NCI-H345 treated with DMSO at 0.1 percent for 48 hours (cell line): ENCODE results near the gene CEP120.
"Not testable (repeated sequence)": the region's sequence is repeated elsewhere in the genome, so short reads cannot be mapped to it uniquely, and the experiment has no call there.

ENCODE experiments used
- DNase-seq: peaks from one replicate; lab custom pipeline; 2025; ENCODE audit not compliant: unreplicated experiment; lab: John Stamatoyannopoulos, UW

The CEP120 gene

DNA sequence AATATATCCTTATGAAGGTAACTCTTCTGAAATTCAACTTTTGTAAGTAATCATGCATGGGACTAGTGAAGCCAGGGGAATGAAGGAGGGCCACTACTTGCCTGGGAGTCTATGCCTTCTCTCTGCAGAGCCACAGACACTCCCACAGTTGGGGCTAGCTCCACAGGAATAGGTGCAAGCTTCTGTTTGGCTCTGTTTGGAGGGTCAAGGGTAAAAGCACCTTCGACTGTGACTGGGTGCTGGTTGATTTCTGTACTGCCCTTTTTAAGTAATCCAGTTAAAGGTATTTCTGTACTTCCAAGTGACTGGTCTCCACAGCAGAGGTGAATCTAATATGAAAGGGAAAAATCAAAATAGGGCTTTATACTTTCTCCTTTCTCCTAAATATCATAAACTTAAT is 32.2 kb downstream of the CEP120 start:
- DNase-seq: no peak

DNA sequence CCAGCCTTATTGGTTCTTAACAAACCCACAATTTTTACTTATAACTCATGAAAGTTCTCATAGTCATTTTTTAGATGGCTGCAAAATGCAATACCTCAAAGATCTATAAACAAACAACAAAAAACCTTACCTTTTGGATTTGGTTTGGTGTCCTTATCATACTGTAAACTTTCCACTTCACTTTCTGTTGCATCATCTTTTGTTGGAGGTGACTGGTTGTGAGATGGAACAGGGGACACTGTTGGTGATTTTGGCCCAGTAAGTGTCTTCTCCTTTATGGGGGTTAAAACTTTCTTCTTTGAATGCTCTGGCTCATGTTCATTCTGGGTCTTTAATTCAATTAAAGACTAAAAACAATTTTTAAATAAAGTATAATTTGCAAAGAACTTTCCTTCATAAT is 33.4 kb downstream of the CEP120 start:
- DNase-seq: no peak

DNA sequence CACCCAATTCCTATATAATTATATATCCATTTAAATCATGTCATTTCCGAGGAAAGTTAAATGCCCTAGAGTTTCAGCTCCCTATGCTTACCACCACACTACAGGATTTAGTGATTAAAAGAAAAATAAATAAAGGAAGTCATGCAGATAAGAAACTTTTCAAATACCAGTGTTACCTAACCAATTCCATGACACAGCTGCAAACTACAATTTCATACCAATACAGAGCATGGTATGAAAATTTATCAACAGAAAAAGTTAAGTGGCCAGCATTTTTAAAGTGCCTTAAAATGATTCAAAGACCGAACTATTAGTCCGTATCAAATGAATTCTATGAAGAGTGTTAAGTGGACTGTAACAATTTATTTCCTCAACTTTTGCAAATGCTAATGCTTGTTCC is 35.9 kb downstream of the CEP120 start:
- no peak for DNase-seq

DNA sequence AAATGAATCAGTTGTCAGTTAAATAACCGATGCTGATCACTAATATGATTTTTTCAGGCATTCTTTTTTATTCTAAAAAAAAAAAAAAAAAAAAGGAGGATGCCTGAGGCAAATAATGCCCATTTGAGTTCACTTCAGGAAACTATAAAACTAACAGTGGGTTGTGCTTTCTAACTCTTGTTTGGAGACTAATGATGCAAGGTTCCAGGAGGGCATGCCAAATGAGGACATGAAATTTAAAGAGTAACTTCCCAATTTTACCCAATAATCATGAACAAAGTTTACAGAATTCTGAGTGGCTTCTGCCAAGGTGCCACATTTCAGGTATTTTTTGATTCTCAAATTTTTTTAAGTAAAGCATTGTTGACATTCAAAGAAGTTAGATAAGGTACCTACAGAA is 41.0 kb downstream of the CEP120 start:
- DNase-seq: no peak

DNA sequence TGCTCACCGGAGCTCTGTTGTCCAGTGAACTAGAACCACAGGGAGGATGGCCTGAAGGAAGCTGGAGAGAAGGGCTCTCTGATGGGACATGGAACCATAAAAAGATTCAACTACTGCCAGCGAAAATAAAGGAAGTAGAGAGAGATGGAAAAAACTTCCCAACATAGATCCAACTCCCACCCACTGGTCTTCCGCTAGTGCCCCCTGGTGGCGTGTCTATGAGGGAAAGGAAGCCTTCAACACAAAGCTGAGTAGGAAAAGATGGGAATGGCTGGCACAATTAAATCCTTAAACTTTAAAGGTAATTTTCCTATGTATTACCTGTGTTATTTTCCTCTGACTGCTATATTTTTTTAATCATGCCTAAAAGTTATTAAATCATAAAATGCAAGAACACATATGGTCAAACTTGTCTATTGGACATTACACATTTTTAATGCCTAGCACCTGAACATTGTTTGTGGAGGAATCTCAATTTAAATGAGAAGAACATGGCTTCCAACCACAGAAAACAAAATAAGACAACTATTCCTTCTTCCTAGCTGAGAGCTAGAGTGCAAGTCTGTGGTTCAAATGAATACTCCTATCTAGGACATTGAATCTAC is 51.5 kb downstream of the CEP120 start:
- DNase-seq: no peak

- DNase-seq: no peak
Measured at GRCh38 chr5:123369371-123369968, 53.7 kb downstream of the CEP120 start.

GRCh38 chr5:123367739-123368138 is 55.5 kb downstream of the CEP120 start:
- peak; percentile 13 for DNase-seq

GRCh38 chr5:123365156-123365555 is 58.0 kb downstream of the CEP120 start:
- DNase-seq: no peak

DNA sequence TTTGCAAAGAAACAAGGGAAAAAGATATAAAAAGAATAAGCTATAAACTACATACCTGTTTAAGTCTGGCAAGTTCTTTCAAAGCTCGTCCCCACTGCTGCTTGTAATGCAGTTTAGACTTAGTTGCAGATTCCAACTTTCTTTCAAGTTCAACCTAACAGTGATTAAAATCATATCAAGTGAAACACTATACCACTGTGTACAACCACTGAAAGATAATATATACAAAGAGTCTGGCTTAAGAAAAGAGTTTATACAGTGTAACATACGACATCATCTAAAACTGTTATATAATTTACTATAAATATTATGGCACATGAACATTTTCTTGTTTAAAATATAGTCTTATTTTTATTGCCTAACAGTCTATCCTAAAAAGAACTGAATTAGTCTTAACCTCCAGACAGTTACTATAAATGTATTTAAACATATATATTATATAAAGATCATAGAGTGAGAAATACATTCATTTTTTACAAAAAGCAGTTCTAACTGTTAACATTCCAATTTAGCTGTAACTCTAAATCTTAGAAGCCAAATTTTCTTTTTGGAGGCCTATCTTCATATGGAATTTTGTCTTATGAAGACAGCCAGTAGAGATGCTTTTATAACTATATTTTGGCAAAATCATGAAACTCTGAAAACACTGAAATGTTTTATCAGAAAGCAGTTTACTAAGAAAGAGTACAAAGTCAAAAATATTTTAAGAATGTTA is 58.6 kb downstream of the CEP120 start:
- no peak for DNase-seq

GRCh38 chr5:123360910-123361309 is 62.3 kb downstream of the CEP120 start:
- no peak for DNase-seq

DNA sequence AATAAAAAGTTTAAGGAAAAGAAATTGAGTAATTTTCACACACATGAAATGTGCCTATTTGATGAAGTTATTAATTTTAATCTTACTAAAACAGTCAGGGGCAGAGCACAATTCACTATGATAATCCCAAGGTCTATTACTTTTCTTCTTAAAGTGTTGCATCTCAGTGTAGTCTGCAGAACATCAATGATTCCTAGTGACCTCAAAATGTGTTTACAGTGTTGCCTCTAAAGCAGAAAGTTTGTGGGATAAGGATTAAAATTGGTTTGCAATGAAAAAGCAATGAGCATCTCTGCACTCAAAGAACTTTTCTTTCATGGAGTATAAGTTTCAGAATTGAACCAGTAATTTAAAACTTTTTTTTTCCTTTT is 63.0 kb downstream of the CEP120 start:
- no peak for DNase-seq

DNA sequence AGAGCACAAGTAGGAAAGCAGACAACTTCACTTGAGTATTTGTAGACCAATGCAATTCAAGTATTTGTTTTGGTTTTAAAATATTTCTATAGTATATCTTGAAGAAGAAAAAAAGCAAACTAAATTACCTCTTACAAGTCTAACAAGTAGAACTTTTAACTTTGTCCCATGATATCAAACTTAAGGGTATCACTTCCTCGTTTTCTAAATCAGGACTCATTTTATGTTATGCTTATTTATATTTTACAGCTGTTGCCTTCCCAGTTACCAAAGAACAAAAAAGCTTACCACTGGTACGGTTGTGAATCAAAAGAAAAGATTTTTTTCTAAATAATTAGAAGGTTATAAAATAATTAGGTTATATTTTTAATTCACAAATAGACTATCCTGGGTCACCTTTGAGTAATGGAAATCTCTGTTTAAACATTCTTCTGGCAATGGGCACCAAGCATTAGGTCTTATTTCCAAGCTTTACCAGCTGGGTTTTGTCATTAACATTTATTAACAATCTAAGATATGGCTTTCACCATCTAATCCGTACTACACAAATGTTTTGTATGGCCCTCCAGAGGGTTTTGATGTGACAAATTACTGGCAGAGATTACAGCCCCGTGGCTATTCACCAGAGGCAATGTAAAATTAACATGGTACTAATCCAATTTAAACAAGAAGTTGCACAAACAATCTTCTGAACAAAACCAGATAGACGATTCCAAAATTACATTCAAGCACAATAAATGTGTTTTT is 63.6 kb downstream of the CEP120 start:
- DNase-seq: no peak

DNA sequence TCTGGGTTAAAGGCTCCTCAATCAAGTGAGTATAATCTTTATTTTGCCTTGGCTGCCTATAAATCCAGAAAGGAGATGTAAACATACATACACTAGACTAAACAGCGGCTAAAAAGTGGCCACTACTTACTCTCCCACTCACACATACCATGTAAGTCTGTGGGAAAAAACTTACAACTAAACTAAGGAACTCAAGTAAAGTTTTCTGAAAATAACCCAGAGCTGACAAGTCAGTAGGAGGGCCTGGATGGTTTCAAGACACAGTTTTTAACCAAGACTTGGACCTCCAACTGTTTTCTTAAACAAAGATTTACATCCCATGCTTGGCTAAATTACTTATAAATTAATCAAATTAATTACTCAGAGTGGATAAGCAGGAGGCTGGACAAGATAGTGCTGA is 64.5 kb downstream of the CEP120 start:
- no peak for DNase-seq

DNA sequence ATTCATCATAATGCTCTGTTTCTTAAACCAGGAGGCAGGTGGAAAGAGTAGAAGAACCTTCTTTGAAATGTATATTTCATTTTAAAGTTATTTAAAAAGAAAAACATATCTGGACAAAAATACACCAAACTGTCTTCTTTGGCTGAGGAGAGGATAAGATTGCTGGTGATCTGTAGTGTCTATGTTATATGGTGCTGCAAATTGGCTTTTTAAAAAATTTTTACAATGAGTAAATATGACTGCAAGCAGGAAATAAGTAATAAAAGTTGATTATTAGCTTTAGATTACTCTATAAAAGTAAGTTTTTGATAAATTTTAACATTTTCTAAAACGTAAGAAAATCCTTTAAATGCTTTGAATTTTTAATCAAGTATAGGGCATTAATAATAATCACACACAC is 64.9 kb downstream of the CEP120 start:
- DNase-seq: no peak

GRCh38 chr5:123351820-123352219 is 71.4 kb downstream of the CEP120 start:
- DNase-seq: no peak

DNA sequence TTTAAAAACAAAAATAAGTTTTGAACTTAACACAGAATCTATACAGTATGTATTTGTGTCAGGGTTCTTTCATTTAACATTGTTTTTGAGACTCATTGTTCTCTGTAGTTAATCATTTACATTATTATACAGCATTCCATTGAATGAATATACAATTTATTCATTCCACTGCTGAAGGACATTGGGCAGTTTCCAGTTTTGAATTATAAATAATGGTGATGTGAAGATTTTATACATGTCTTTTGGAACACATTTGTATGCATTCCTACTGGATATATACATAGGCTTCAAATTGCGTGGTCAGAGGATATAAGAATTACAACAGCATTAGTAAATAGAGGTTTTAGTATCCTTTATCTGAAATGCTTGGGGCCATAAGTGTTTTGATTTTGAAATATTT is 72.0 kb downstream of the CEP120 start:
- DNase-seq: no peak

DNA sequence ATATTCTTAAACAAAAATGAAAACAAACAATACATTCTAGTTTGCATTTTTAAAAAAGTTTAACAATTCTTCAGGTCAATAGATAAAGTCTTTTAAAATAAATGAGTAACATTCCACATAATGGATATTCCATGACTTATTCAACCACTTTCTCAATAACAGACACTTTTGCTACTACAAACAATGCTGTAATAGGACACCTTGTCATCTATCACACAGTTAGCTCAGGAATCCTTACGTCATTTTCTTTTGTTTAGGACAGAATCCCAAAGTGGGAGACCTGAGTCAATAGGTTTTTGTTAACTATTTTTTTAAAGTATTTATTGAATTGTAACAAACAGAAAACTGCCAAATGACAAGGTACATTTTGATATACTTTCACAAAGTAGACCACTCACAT is 72.5 kb downstream of the CEP120 start:
- no peak for DNase-seq

DNA sequence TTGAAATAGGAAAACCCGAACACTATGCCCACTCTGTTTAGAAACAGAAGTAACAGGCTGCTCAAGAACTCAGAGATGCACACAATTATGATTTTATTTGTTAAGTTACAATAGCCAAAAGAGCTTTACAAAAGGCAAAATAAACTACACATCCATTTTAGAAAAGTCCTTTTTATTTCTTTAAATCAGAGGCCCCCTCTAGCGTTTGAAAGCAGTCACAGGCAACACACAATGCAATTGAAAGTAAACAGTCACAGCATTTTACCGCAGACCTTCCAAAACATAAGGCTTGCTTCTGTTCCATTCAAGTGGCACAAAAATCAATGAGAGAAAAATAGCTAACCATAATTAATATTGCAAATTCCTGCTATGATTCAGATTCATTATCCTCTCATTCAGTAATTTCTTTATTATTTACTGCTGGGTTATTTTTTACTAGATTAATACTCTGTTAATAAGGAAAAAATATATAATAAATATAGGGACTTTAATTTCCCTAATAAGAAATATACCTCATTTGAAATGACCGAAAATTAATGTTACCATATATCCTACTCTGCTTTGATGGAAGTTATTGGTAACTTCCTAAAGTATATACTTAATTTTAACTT is 78.3 kb downstream of the CEP120 start:
- no peak for DNase-seq

- no peak for DNase-seq
Measured at GRCh38 chr5:123340928-123341327, 82.3 kb downstream of the CEP120 start.

GRCh38 chr5:123308377-123308776 is 114.8 kb downstream of the CEP120 start:
- not testable (repeated sequence) for DNase-seq

- no peak for DNase-seq
Measured at GRCh38 chr5:123305751-123306150, 117.5 kb downstream of the CEP120 start.
